T47D (cell line): ENCODE results near the gene OTUD7B.
A peak's percentile ranks its signal among the peaks of the same experiment; 100 is the strongest.
"Not testable (repeated sequence)": the region's sequence is repeated elsewhere in the genome, so short reads cannot be mapped to it uniquely, and the experiment has no call there.

ENCODE experiments used
- DNase-seq, 2 experiments: peaks; one replicate each; pipeline versions ENCODE4 v3.0.0 to v3.0.0-alpha.2; 2011 to 2012; ENCODE audit warnings: low read depth in 1 of 2, low spot score in 1 of 2
- JUND ChIP-seq: IDR thresholded peaks from 2 replicates; pipeline ENCODE4 v1.6.1; 2012; ENCODE audit warnings: low read depth
- in situ Hi-C: cut with HindIII; loops from 2 replicates; pipeline ENCODE4 v1.10.0; 2016; ENCODE audit warnings: low sequenced_read_pairs, low pct_unique_long_range_greater_than_20kb

The OTUD7B gene

GRCh38 chr1:150010393-150011115 lies at the start of gene OTUD7B:
TSS of gene OTUD7B (minus strand) at chr1:150010726. CDS start at chr1:149977510, 33,216 bp downstream.
- no peak for TF ChIP-seq JUND
- in situ Hi-C loops, result no loop called here
- peak; percentile 74 to 93 for DNase-seq

- in situ Hi-C loops, result no loop called here
- DNase-seq, result no peak
- no peak for TF ChIP-seq JUND
Measured at GRCh38 chr1:150060260-150060659, 49.7 kb upstream of the OTUD7B start.

- TF ChIP-seq JUND, result no peak
- in situ Hi-C loops, result no loop called here
- no peak for DNase-seq
Measured at GRCh38 chr1:150056407-150056806, 45.9 kb upstream of the OTUD7B start.

DNA sequence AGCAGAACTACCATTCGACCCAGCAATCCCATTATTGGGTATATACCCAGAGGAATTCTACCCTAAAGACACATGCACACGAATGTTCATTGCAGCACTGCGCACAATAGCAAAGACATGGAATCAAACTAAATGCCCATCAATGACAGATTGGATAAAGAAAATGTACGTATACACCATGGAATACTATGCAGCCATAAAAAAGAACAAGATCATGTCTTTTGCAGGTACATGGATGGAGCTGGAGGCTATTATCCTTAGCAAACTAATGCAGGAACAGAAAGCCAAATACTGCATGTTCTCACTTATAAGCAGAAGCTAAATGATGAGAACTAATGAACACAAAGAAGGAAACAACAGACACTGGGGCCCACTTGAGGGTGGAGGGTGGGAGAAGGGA lies 45.0 kb upstream of the OTUD7B start:
- in situ Hi-C loops, result not testable (repeated sequence)

GRCh38 chr1:150053926-150054325 lies 43.4 kb upstream of the OTUD7B start:
- TF ChIP-seq JUND, result no peak
- in situ Hi-C loops, result no loop called here
- DNase-seq, result no peak

More for the DNA sequence above, 45.0 kb upstream of the OTUD7B start:
- not testable (repeated sequence) for DNase-seq

DNA sequence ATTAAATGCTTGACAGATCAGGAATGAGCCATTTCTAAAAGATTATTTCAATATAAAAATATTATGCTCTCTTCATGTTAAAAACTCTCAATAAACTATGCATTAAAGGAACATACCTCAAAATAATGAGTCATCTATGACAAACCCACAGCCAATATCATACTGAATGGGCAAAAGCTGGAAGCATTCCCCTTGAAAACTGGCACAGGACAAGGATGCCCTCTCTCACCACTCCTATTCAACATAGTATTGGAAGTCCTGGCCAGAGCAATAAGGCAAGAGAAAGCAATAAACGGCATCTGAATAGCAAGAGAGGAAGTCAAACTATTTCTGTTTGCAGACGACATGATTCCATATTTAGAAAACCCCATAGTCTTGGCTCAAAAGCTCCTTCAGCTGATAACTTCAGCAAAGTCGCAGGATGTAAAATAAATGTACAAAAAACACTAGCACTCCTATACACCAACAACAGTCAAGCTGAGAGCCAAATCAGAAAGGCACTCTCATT lies 41.4 kb upstream of the OTUD7B start:
- in situ Hi-C loops, DNase-seq: not testable (repeated sequence)

DNA sequence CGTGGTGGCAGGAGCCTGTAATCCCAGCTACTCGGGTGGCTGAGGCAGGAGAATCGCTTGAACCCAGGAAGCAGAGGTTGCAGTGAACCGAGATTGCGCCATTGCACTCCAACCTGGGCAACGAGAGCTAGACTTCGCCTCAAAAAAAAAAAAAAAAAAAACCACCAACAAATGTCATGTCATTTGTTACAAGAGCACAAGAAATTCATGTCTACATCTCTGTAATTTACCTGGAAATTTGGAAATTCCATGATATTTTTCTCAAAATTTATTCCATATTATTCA lies 40.5 kb upstream of the OTUD7B start:
- no peak for TF ChIP-seq JUND
- in situ Hi-C loops, result no loop called here
- DNase-seq, result no peak

- DNase-seq, result no peak
- in situ Hi-C loops, result no loop called here
- no peak for TF ChIP-seq JUND
Measured at GRCh38 chr1:150049926-150050325, 39.4 kb upstream of the OTUD7B start.

DNA sequence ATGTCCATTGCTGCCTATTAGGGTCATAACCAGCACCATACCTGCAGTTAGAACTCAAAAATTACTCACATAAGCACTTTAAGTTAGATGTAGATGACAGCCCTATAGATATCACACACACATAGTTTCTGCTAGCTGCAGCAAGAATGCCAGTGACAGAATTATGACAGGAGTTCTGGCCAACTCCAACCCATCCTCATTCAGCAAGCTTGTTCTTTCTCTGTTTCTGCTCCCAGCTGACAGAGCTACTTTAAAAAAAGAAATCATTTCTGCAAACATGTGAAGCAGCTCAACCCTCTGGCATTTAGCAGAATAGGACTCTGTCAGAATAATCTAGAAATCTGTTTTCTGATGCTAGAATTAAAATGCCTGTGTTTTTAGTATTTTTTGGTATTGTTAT lies 23.8 kb upstream of the OTUD7B start:
- TF ChIP-seq JUND, result no peak
- no peak for DNase-seq
- in situ Hi-C loops, result no loop called here

GRCh38 chr1:150028322-150028721 lies 17.8 kb upstream of the OTUD7B start:
- DNase-seq, result no peak
- in situ Hi-C loops, result no loop called here
- TF ChIP-seq JUND, result no peak

DNA sequence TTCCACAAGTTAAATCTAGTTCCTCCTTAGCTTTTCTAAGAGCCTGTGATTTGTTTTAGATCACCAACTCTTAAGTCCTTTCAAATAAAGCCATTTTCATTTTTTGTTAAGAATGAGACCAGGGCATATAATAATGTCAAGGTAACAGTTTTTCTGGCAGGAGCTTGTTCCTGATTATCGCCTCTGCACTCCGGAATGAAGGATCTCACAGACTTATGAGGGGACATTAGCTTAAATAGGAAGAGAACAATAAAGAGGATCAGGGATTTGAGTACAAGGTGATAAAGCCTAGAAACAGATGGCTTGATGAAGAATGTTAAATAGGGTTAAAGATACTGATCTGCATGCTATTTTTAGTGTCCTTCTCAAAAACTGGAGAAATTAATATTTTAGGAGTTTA lies 13.6 kb upstream of the OTUD7B start:
- in situ Hi-C loops, result no loop called here
- no peak for DNase-seq
- TF ChIP-seq JUND, result no peak

DNA sequence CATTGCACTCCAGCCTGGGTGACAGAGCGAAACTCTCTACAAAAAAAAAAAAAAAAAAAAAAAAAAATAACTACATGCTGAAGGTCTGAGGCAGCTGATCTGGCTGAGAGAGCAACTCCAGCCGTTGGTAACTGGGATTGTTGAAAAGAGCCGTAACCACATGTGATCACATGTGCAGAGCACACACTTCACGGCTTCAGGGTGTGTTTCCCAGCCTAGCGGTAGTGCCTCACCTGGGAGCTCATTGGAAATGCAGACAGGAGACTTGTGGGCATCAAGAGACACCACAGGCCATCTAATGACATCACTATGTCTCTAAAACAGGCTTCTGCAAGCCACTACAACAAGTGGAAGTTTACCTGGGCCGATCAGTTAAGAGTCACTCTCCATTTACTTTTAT lies 11.8 kb upstream of the OTUD7B start:
- in situ Hi-C loops, result no loop called here
- peak in 1 of 2 experiments; percentile 59 for DNase-seq

GRCh38 chr1:150021191-150021694 lies 10.7 kb upstream of the OTUD7B start:
- in situ Hi-C loops, result no loop called here

More for the DNA sequence above, 11.8 kb upstream of the OTUD7B start:
- TF ChIP-seq JUND, result no peak

GRCh38 chr1:150020711-150021110 lies 10.2 kb upstream of the OTUD7B start:
- in situ Hi-C loops, result no loop called here
- no peak for TF ChIP-seq JUND
- no peak for DNase-seq

More at GRCh38 chr1:150021191-150021694, 10.7 kb upstream of the OTUD7B start:
- TF ChIP-seq JUND, result no peak
- peak in 1 of 2 experiments; percentile 17 for DNase-seq
